Activated CD4-positive, alpha-beta T cell treated with anti-CD3 and anti-CD28 coated beads, Interleukin-2, amount 10 ng/mL, durations not matched to agents 24 days and 14 days (primary cell): ENCODE measurements around the gene ETFB. TPM values are rescaled to one million over a fixed set of nuclear protein-coding genes. Genes with fewer than 3 reads are reported as not detected.

Experiments used
- total RNA-seq: library from RNA; stranded (reverse); gene quantifications from 2 replicates; pipeline ENCODE4 v1.2.3, GENCODE V29; 2022

ETFB gene
- total RNA-seq, 1 donor from 2014 or later, result 199 TPM

Other genes with a start within 250 kb of the ETFB start
- 0.33 and 0.52 TPM in 2 replicates for gene SIGLEC9, start 241.5 kb downstream of the ETFB start, total RNA-seq
- not detected in 2 replicates for gene SIGLEC7, start 224.1 kb downstream of the ETFB start, total RNA-seq
- 6.5 and 8.7 TPM in 2 replicates for gene CD33, start 141.3 kb downstream of the ETFB start, total RNA-seq
- gene SIGLECL1, start 115.3 kb downstream of the ETFB start, total RNA-seq, result not detected in 2 replicates
- 1.2 and 1.8 TPM in 2 replicates for gene IGLON5, start 54.7 kb downstream of the ETFB start, total RNA-seq
- 7.1 and 7.2 TPM in 2 replicates for gene VSIG10L, start 24.2 kb downstream of the ETFB start, total RNA-seq
- 18.7 and 19.6 TPM in 2 replicates for gene CLDND2, start 2.6 kb upstream of the ETFB start, total RNA-seq
- gene NKG7, start 6.3 kb upstream of the ETFB start, total RNA-seq, result 363 and 379 TPM in 2 replicates
- gene LIM2, start 21.6 kb upstream of the ETFB start, total RNA-seq, result 0.24 TPM in 1 of 2 replicates, not detected in the other
- 0.16 and 0.24 TPM in 2 replicates for gene C19orf84, start 24.2 kb upstream of the ETFB start, total RNA-seq
- 2.3 and 3.5 TPM in 2 replicates for gene SIGLEC10, start 51.3 kb upstream of the ETFB start, total RNA-seq
- gene SIGLEC8, start 92.1 kb upstream of the ETFB start, total RNA-seq, result 0.09 and 0.16 TPM in 2 replicates
- not detected in 2 replicates for gene CEACAM18, start 112.2 kb upstream of the ETFB start, total RNA-seq
- gene SIGLEC12, start 135.4 kb upstream of the ETFB start, total RNA-seq, result 0.98 and 1.5 TPM in 2 replicates
- gene SIGLEC6, start 165.3 kb upstream of the ETFB start, total RNA-seq, result 0.91 and 0.95 TPM in 2 replicates
- 8.5 and 10.2 TPM in 2 replicates for gene ZNF175, start 204.9 kb upstream of the ETFB start, total RNA-seq